Measurements from ENCODE around the gene DPP7.

DPP7 gene

DNA sequence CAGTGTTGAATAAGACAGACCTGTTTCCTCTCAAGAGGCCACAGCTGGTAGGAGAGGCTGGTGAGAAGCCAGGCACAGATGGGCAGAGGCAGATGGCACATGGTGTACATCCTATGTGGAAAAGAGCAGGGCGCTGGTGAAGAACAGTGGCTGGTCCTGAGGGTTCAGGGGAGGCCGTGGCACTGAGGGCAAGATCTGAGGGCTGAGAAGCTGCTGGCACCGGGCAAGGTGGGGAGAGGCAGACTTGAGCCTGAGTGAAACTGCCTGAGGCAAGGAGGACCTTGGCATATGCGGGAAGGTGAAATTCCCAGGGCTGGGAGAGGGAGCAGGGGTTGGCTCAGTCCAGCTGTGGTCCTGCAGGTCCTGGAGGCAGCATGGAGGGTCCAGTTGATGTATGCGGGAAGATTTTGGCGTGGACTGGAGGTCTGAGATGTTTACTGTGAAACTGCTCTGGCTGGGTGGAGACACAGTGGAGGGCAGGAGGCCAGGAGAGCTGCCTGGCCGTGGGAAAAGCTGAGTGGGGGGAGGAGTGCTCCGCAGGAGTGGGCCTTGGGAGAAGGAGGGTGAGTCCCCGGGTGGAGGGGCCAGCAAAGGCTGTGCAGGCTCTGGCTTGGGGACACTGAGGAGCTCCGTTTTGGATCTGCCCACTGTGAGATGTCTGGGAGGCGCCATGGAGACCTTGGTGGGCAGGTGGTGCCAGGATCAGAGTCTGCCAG lies 25.1 kb downstream of the DPP7 start:
- TF ChIP-seq, protein P1, sequence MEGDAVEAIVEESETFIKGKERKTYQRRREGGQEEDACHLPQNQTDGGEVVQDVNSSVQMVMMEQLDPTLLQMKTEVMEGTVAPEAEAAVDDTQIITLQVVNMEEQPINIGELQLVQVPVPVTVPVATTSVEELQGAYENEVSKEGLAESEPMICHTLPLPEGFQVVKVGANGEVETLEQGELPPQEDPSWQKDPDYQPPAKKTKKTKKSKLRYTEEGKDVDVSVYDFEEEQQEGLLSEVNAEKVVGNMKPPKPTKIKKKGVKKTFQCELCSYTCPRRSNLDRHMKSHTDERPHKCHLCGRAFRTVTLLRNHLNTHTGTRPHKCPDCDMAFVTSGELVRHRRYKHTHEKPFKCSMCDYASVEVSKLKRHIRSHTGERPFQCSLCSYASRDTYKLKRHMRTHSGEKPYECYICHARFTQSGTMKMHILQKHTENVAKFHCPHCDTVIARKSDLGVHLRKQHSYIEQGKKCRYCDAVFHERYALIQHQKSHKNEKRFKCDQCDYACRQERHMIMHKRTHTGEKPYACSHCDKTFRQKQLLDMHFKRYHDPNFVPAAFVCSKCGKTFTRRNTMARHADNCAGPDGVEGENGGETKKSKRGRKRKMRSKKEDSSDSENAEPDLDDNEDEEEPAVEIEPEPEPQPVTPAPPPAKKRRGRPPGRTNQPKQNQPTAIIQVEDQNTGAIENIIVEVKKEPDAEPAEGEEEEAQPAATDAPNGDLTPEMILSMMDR (IDR thresholded peaks at IDR 0.05): no peak
- Histone ChIP-seq H3K9me3 (ENCODE audit: control insufficient read depth, low read length) (no peaks in the 10 kb centered on the region), H3K4me3 (ENCODE audit: low read depth, low read length) (no peak overlapping the region), H3K9ac (no peak overlapping the region), H3K4me1 (no peaks in the 10 kb centered on the region), H3K27ac (no peak overlapping the region), H3K79me2 (no peaks in the 10 kb centered on the region), H3K4me2 (ENCODE audit: low read length) (no peak overlapping the region), H3K27me3 (ENCODE audit: control insufficient read depth, insufficient read depth, low read length) (no peaks in the 10 kb centered on the region), H3K36me3 (ENCODE audit: control insufficient read depth, insufficient read depth, low read length) (no peaks in the 10 kb centered on the region), H2AFZ (no peak overlapping the region)

DNA sequence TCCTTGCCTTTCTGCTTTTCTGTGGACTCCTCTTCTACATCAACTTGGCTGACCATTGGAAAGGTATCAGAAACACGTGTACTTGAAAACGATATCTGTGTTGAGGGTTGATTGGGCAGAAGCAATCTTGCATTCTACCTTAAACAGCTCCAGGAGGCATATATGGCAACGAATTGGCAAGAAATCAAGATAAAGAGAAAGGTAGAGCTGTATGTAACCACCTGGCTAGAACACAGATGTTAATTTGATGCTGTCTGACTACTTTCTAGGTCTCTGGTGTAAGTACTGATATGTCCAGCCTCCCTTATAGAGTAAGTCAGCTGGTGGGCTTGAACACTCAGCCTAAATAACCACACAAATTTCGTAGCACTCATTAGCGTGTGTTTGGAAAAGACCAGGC lies 26.4 kb downstream of the DPP7 start:
- H3K9me3 ChIP-seq (ENCODE audit: control insufficient read depth, low read length): no peaks in the 10 kb centered on the region
- no peak overlapping the region for H3K27ac ChIP-seq
- no peak overlapping the region for H3K4me3 ChIP-seq (ENCODE audit: low read depth, low read length)
- no peaks in the 10 kb centered on the region for H3K4me1 ChIP-seq
- no peaks in the 10 kb centered on the region for H3K36me3 ChIP-seq (ENCODE audit: control insufficient read depth, insufficient read depth, low read length)
- no peak overlapping the region for H3K9ac ChIP-seq
- H3K79me2 ChIP-seq: no peaks in the 10 kb centered on the region
- H3K27me3 ChIP-seq (ENCODE audit: control insufficient read depth, insufficient read depth, low read length): no peaks in the 10 kb centered on the region
- TF ChIP-seq, protein P1 (IDR thresholded peaks at IDR 0.05): no peak
- H2AFZ ChIP-seq: no peak overlapping the region
- no peak overlapping the region for H3K4me2 ChIP-seq (ENCODE audit: low read length)

DNA sequence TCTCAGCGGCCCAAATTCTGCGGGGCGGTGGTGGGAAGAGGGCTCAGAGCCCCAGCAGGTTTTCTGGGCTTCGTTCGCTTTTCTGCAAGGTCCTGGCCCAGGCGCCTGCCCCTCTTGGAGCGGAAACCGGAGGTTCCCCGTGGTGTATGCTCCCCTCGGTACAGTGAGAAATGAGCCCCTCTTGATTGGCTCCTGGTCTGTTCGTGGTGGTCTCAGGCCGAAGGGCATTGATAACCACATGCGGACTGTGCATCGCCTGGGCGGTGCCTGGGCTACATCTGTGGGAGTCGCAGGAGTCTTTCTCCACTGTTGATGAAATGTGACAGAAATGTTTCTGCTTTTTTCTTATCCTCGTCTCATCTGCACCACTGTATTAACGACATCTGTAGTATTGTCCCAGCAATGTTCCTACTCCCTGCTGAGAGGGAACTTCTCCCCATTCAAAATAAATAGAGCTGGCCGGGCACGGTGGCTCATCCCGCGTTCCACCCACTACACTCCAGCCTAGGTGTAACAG lies 27.1 kb downstream of the DPP7 start:
- H3K79me2 ChIP-seq: no peaks in the 10 kb centered on the region
- H2AFZ ChIP-seq: peak overlapping the region; percentile 94
- H3K27ac ChIP-seq: peak overlapping the region; percentile 89
- peak overlapping the region; percentile 76 for H3K4me3 ChIP-seq (ENCODE audit: low read depth, low read length)
- peak overlapping the region; percentile 75 for H3K4me2 ChIP-seq (ENCODE audit: low read length)
- H3K9ac ChIP-seq: no peak overlapping the region
- TF ChIP-seq, protein P1 (IDR thresholded peaks at IDR 0.05): no peak
- no peaks in the 10 kb centered on the region for H3K9me3 ChIP-seq (ENCODE audit: control insufficient read depth, low read length)
- H3K4me1 ChIP-seq: no peaks in the 10 kb centered on the region
- no peaks in the 10 kb centered on the region for H3K27me3 ChIP-seq (ENCODE audit: control insufficient read depth, insufficient read depth, low read length)
- no peaks in the 10 kb centered on the region for H3K36me3 ChIP-seq (ENCODE audit: control insufficient read depth, insufficient read depth, low read length)

DNA sequence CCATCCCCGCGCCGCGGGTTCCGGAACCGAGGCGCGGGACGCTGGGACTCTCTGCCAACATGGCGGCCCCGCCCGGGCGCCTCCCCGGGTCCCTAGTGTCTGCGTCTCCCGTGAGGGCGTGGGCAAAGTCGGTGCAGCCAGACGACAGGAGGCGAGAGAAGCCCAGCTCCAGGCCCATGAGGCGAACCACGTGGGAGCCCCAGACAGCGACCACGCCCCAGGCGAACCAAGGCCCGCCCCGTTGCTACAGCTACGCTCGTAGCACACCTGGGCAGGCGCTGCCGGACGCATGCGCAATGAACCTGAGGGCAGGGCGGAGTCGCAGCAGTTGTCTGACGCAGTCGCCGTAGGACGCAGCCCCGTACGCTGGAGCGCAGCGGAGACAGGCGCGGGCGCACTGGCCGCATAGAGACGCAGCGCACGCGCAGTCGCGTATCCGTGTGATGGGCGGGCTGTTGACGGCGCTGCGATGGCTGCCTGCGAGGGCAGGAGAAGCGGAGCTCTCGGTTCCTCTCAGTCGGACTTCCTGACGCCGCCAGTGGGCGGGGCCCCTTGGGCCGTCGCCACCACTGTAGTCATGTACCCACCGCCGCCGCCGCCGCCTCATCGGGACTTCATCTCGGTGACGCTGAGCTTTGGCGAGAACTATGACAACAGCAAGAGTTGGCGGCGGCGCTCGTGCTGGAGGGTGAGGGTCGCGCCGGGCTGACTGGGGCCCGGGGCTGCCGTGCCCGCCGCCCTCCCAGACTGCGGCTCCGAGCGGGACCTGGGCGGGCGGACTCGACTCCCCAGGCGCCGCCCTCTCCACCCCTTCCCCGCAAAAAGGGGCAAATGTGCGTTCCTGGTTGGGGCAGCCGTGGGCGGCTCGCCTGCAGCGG lies 27.8 kb downstream of the DPP7 start, which contains the start of gene MAN1B1:
MAN1B1 (plus strand) TSS at position 455 of the 878 bp plus-strand sequence; CDS start at position 470, 15 bp downstream.
- peak within 1 kb of the TSS; percentile 89 for H3K27ac ChIP-seq
- peak within 1 kb of the TSS; percentile 94 for H2AFZ ChIP-seq
- peak within 1 kb of the TSS; percentile 95 for H3K4me2 ChIP-seq (ENCODE audit: low read length)
- no peaks in the 10 kb centered on the region for H3K79me2 ChIP-seq
- no peaks in the 10 kb centered on the region for H3K4me1 ChIP-seq
- peak within 1 kb of the TSS; percentile 76 for H3K4me3 ChIP-seq (ENCODE audit: low read depth, low read length)
- no peaks in the 10 kb centered on the region for H3K36me3 ChIP-seq (ENCODE audit: control insufficient read depth, insufficient read depth, low read length)
- H3K27me3 ChIP-seq (ENCODE audit: control insufficient read depth, insufficient read depth, low read length): no peaks in the 10 kb centered on the region
- H3K9me3 ChIP-seq (ENCODE audit: control insufficient read depth, low read length): no peaks in the 10 kb centered on the region
- TF ChIP-seq, protein P1 (IDR thresholded peaks at IDR 0.05): no peak
- peak within 1 kb of the TSS; percentile 55 for H3K9ac ChIP-seq
